HG03439 (cell line): ENCODE measurements around the gene STN1.

ENCODE experiments used
- ATAC-seq: cut with Tn5 transposase; IDR thresholded peaks from one replicate; pipeline ENCODE4 v1.9.1; 2021; ENCODE audit warnings: mild to moderate bottlenecking, moderate library complexity; ENCODE audit not compliant: unreplicated experiment

Gene STN1

DNA sequence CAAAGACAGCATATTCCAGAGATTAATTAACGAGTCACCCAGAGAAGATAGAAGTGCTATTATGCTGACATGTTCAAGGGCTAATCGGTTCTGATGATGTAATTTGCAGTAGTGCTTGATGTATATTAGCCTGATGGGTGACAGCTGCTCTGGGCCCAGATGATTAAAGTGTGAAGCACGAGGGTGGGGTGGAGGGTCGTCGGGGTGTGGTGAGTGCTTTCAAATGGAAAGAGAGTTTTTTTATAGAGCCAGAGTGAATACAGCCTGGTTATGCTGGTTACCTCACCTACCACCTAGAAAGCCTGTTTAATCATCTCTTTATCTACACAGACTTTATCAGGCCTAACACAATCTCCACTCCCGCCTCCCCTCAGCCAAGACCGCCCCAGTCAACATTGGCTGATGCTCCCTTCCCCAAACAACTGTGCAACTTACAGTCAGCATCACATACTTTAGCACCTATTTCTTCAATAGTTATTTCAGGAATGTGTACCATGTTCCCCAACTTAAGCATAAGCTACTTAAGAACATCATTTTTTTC, 11.5 kb upstream of the STN1 start:
- ATAC-seq = no peak

DNA sequence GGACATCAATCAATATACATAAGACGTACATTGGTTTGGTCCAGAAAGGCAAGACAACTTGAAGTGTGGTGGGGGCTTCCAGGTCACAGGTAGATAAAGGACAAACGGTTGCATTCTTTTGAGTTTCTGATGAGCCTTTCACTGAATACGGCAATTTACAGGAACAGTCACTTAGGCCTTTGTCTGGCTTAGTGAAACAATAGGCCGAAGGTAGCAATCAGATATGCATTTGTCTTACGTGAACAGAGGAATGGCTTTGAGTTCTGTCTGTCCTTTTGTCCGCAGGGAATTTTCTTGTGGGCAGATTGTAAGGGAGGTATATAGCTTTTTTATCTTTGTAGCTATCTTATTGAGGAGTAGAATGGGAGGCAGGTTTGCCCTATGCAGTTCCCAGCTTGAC, 10.8 kb upstream of the STN1 start:
- ATAC-seq = no peak

DNA sequence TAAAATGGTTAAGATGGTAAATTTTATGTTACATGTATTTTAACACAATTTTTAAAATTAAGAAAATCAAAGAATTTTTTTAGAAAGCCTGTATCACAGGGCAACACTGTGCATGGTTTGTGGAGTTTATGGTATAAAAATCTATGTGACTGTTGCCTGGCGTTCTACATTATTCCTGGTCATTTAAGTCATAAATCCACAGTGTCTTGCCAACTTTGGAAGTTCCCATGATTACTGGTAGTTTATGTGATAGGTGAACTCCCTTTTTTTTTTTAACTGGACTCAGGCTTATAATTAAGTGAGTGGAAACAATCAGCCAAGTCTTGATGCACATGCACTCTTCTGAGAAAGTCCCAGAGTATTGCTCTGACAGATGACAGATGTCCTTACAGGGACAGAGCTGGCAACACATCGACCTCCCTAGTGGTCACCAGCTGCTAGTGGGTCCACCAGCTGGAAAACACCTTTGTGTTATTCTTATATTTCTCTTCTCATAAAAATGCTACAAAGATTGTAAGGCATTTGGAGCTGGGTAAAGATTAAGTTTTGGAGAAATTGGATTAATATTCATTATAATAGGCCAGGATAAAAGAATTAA, 8.8 kb upstream of the STN1 start:
- ATAC-seq = no peak

DNA sequence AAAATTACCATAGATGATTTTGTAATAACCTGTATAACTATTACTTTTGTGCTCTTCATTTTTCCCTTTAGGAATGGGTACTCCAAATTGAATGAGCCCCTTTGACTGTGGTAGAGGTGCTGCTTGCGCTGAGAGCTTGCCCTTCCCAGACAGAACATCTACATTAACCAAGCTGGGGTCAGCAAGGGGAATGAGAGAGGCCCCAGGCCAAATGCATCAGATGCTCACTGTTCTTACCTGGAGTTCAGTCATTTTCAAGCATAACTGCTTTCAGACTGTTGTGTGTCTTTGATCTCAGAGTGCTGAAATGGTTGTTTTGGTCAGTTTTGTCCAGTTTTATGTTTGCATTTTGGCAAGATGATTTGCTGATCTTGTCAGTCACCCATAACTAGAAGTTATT, 7.6 kb upstream of the STN1 start:
- ATAC-seq = no peak

DNA sequence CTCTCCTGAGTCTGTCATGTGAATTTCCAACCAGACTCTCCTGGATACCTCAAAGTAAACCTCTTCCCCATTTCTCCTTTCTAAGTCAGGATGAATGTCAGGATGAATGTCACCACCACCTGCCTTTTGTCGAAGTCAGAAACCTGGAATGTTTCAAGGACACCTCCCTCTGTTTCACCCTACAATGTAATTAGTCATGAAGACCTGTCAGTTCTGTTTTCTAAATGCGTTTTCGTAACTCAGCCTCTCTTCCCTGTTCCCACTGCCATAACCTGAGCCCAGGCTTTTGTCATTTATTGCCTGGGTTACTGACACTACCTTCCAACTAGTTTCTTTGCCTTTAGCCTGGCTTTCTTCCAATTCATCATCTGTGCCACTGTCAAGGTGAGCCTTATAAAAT, 5.5 kb upstream of the STN1 start:
- no peak for ATAC-seq

DNA sequence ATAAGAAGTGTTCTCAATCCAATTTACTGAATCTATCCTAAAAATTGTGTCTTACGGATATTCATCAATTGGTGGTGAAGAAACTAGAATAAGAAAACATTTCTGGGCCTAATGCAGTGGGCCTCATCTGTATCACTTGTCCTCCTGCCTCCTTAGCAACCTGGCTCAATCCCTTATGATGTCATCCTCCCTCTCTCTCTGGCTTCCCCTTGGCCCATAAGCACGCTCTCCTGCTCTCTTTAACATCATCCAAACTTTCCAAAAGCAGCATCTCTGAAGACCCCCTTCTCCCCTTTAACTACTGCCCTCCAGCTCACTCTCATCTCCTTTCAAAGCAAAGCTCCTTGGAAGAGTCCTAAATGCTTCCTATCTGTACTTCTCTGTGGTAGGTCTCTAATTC, 4.7 kb upstream of the STN1 start:
- ATAC-seq = no peak

DNA sequence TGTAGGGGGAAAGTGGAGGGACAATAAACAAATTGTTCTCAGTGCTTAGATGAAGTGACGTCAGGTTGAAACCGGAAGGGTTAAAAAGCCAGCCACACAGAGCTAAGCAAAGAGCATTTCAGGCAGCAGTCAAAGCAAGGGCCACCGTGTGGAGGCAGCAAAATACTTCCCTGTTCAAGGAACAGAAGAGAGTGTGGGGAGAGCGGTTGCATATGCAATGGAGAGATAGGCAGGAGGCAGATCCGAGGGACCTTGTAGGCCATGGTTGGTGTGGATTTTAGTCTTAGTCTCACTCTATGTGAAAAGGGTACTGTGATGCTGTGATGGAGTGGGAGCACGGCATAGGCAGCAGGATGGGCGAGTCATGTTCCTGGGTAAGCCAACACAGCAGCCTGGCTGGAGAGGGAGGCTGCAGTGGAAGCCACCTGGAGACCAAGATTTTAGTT, 3.8 kb upstream of the STN1 start:
- ATAC-seq = no peak

DNA sequence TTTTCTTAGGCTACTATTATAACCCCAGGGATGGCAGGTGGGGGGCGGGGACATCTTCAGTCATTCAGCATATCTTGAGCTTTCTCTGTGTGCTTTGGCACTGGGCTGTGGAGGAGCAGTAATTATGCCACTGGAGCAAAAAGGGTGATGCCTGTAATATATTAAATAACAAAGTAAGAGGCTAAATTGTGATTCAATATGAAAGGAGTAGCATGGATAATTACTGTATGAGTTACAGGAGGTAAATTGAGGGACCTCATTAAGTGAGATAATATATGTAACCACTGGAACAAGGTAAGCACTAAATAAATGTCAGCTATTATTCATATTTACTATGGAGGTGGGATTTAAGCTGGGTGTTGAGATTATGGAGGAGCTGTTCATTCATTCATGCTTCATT, 3.3 kb upstream of the STN1 start:
- ATAC-seq = no peak

DNA sequence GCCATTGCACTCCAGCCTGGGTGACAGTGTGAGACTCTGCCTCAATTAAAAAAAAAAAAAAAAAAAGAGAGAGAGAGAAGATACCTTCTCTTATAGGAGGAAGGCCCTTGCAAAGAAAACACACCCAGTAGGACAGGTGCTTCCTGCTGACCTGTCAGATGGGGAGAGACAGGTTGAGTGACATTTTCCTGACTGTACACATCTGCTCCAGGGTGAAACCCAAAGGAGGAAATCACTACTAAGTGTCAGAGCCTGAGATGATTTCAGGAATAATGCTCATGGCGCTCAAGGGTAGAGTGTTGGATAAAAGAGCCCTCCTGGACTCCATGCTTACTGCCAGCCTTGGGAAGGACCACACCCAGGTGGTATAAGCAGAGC, 1.7 kb upstream of the STN1 start:
- no peak for ATAC-seq

DNA sequence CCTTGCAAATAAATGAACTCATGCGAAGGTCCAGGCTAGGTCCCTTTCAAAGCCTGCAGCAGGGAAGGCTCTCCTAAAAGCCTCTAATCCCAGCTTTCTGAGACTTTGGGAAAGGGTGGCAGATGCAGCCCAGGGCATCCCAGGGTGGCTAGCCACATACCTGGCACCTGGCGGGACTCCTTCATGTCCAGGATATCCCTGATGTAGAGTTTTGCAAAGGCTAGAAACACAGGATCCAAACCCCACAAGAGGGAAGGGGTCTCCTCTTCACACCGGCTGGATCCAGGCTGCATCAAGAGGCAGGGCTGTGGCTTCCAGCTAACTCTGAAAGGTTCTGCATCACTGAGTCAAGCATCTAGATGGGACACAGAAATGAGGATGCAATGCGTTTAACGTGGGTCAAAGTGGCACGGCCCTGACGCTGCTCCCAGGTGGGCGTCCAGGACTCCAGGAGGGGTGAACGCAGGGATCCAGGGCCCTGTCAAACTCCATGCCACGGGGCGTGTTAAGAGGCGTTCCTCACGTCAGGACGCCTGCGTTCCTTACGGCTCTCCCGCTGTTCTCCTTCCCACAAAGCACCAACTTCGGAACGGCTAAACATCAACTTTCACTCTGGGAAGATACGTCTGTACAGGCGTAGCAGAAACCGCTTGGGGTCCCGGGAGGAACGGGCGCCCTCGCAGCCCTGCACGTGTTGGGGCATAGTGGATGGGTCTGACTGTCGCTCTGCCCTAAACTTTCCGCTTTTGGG, 507 bp downstream of the STN1 start:
- peak; percentile 27 for ATAC-seq

DNA sequence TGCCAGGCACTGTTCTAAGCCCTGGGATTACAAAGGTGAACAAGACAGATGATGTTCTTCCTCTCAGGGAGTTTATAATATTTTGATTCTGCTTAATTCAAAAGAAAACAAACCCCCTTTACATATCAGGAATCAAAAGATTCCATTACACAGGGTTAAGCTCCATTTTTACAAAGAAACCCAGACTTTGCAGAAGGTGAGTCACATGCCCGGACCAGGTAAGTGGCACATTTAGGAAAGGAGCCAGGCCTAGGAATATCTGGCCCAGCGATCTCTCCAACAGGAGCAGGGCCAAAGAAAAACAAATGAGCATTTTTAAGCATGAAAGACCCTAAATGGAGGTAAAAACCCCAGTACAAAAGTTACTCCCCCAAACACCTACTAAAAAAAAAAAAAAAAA, 1.1 kb downstream of the STN1 start:
- ATAC-seq = no peak

DNA sequence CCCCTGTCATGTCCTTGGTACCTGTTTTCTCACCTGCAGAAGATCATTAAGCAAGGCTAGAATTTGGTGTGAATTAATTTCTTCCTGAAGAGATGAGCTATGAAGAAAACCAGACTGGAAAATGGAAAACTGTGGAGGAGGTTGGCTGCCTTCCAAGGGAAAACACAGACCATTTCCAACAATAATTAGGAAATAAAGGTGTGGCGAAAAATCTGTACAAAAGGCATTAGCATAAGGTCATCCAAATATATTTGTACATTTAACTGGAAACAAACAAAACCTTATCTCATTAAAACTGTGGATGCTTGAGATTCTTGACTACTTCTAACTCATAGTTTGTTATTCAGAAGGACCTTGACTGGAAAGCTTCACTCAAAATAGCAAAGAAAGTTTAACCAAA, 1.7 kb downstream of the STN1 start:
- no peak for ATAC-seq

DNA sequence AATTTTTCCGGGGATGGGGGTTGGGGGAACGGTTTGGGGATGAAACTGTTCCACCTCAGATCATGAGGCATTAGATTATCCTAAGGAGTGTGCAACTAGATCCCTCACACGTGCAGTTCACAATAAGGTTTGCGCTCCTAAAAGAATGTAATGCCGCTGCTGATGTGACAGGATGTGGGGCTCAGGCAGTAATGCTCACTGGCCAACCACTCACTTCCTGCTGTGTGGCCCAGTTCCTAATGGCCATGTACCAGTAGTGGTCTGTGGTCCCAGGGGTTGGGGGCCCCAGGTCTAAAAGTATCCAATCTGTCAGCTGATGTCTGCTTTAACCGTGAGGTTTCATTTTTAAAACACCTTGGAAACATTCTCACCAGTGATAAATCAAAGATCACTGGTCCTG, 2.2 kb downstream of the STN1 start:
- ATAC-seq = no peak

DNA sequence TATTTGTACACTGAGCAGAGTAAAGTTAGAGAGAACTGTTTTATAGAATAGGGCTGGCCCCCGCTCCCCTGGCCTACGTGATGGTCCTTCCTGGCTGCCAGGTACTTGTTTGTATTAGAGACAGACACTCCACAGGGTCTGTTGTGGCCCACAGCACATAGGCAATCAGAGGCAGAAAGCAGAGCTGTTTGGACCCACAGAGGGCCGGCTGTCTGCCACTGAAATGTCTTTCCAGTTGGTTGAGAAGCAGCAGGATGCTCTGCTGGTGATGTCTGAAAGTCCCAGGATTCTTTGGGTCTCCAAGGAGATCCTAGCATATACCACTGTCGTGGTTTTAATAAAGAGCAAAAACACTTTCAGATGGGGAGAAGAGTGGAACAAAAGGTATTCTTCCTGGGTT, 5.2 kb downstream of the STN1 start:
- no peak for ATAC-seq

DNA sequence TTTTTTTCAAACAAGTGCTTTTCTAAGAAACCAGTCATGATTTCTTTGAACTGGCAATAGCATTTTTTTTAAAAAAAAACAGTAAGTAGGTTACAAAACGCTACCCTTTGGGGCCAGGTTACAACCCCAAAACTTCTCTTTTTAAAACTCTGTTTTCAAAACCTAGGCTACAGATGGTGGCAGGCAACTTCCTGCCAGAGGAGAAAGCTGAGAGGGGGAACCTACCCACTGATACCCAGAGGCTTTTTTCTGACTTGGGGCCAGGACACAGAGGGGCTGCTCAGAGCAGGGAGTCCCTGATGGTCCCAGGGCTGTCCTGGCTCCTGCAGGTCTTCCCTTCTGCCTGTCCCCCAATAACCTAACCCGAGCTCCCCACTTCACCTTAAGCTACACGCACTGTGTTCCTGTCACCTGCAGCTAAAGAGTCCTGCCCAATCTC, 6.9 kb downstream of the STN1 start:
- no peak for ATAC-seq

DNA sequence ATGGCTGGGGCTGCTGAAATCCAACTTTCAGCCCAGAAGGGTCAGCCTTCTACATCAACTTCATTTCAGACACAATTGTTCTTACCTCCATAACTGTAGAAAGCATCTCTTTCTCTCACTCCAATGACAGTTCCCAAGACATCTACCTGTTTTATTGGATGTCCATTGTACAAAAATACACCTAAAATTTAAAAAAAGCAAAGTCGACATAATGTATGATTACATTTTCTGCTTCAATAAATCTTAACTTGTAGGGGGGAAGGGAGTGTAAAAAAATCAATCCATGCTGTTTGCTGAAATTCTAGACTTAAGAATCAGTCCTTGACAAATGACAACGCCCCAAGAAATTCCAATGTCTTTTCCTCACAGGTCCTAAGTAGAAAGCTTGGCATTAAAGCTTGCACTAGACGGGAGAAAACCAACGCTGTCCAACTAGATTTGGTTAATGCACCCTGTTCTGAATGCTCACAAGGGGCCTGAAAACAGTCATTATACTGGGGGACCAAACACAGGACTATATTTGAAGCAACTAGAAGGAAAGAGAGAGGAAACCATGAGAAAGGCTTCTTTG, 7.5 kb downstream of the STN1 start:
- ATAC-seq = no peak

DNA sequence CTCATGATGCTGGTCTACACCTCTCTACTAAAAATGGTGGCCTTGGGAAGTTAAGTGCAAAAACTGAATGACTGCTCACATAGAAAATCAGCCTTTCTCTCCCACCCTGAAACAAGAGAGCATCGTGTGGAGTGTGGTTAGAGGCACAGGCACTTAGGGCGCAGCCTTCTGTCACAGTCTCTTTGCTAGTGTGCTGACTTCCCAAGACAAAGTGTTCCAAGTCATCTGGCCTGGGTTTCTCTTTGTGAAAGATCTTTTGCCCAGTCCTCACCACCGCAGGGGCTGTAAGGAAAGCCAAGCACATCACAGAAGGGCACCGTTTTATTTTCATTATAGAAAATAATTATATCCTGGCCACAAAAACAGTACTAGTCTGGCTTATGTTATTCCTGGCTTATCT, 12.5 kb downstream of the STN1 start:
- ATAC-seq = no peak

DNA sequence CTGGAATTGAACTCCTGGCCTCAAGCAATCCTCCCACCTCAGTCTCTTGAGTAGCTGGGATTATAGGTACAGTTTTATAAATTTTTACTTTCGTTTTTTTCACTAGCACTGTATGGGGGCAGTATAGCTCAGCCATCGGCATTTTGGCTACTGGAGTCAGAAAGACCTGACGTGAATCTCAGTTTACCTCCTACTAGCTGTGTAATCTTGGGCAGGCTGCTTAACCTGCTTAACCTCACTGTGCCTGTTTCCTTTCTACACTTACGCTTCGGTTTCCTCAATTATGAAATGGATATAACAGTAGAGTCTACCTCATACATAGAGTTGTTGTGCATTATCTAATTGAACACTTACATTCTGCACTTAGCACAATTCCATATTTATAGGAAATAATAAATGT, 16.7 kb downstream of the STN1 start:
- ATAC-seq = no peak

DNA sequence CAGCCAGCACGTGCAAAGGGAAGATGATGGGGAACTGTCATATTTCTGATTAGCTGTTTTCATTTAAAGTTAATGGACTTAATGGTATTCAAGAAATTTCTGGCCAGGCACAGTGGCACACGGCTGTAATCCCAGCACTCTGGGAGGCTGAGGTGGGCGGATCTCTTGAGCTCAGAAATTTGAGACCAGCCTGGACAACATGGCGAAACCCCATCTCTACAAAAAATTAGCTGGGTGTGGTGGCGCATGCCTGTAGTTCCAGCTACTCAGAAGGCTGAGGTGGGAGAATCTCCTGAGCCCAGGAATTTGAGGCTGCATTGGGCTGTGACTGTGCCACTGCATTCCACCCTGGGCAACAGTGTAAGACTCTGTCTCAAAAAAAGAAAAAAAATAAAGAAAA, 18.7 kb downstream of the STN1 start:
- ATAC-seq = no peak

DNA sequence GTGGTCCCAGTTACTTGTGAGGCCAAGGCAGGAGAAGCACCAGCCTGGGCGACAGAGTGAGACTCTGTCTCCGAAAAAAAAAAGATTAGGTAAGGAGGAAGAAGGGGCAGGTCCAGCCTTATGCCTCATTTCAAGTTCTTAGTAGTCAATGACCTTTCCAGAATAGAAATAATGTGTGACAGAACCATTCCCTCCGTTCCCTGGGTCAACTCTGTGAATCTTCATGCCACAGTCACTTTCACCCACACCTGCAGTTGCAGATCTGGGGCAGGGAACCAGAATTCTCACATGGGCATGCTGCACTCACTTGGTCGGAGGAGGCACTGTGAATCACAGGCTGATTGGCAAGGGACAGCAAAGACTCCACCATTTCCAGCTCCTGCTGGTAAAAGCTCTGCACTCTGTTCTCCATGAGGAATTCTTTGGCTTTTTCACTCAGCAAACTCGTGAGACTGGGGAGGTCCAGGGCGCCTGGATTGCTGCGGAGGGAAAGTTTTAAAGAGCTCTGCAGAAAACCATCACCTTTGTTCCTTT, 20.7 kb downstream of the STN1 start:
- ATAC-seq = no peak

DNA sequence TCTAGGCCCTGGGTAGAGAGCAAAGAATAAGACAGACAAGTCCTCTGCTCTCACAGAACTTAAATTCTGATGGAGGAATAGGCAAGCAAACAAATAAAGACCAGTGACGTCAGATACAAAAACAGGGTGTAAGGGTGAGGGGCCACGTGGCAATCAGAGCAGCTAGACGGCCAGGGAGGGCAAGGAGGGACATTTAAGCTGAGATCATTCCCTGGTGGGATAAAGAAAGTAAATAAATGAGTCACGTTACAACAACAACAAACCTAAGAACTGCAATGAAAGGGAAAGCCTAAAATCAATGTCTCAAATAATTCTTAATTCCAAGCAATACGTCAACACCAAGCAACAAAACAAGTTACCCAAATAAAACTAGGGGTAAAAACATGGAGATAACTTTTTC, 21.8 kb downstream of the STN1 start:
- ATAC-seq = no peak
